ENCODE data around the gene GRIK2.
"Not testable (repeated sequence)": the region's sequence is repeated elsewhere in the genome, so short reads cannot be mapped to it uniquely, and the experiment has no call there.

GRIK2 gene

GRCh38 chr6:101393251-101393828 is at the start of gene GRIK2:
Gene GRIK2, plus strand, starts transcription at chr6:101393708.
- no peak for DNase-seq (ENCODE audit: low read depth, low spot score)

GRCh38 chr6:101344885-101345284 is 48.6 kb upstream of the GRIK2 start:
- no peak for DNase-seq (ENCODE audit: low read depth, low spot score)

GRCh38 chr6:101348816-101349215 is 44.7 kb upstream of the GRIK2 start:
- DNase-seq (ENCODE audit: low read depth, low spot score): no peak

GRCh38 chr6:101350631-101351030 is 42.9 kb upstream of the GRIK2 start:
- not testable (repeated sequence) for DNase-seq (ENCODE audit: low read depth, low spot score)

DNA sequence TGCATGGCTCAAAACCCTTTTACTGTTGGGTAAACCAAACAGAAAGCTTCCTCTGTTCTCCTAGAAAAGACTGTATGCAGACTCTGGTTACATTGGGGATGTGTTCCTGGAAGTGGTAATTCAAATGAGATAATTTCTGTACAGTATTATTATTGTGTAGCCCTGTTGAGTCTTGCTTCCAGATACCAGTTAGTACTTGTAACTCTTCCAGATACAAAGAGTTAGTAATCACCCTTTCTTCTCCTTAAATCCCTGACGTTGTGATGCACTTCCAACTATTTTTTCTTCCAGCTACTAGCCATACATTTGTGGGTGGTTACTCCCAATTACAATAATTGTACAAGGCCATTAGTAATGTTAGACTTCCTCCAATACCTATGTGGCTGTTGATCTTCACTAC is 42.3 kb upstream of the GRIK2 start:
- no peak for DNase-seq (ENCODE audit: low read depth, low spot score)

DNA sequence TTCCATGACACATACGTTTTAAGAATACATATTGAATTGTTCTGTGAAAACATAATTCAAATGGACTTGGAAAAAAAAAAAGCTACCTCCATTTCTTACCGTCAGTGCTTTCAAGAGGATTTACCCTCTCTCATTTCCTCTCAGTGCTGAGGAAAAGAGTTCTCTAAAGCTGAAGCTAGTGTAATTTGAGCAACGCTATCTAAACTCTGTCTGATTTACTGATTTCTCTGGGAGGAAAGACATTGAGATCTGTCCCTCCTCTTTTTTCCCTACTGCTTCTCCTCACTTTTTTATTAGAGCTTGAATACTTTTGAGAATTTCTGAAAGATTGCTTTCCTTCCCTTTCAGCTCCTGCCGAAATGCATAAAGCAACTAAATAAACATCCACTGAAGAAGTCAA is 41.2 kb upstream of the GRIK2 start:
- no peak for DNase-seq (ENCODE audit: low read depth, low spot score)

- DNase-seq (ENCODE audit: low read depth, low spot score): no peak
These were observed 28.3 kb upstream of the GRIK2 start for GRCh38 chr6:101365181-101365580.

- no peak for DNase-seq (ENCODE audit: low read depth, low spot score)
These were observed 13.6 kb upstream of the GRIK2 start for GRCh38 chr6:101379926-101380325.

- DNase-seq (ENCODE audit: low read depth, low spot score): no peak
These were observed 12.4 kb upstream of the GRIK2 start for GRCh38 chr6:101380897-101381630.

- DNase-seq (ENCODE audit: low read depth, low spot score): not testable (repeated sequence)
These were observed 9.8 kb upstream of the GRIK2 start for GRCh38 chr6:101383747-101384146.

DNA sequence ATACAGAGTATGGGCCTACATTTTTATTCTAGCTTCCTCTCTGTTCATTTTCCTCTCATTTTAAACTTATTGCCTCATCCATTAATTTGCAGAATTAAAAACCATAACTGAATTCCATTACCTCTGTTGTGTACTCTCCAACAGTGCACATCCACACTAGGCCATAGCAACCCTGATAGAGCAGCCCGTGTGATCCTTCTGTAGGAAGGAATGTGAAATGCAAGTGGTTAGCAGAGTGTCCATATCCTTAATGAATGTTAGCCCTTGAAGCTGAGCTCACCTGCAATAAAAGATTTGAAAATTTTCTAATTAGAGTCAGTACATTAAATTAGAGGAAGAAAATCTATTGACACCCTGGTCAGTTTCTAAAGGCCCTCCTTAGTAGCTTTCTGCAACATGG is 6.5 kb upstream of the GRIK2 start:
- DNase-seq (ENCODE audit: low read depth, low spot score): no peak

- DNase-seq (ENCODE audit: low read depth, low spot score): no peak
These were observed 1.5 kb upstream of the GRIK2 start for GRCh38 chr6:101391772-101392585.

DNA sequence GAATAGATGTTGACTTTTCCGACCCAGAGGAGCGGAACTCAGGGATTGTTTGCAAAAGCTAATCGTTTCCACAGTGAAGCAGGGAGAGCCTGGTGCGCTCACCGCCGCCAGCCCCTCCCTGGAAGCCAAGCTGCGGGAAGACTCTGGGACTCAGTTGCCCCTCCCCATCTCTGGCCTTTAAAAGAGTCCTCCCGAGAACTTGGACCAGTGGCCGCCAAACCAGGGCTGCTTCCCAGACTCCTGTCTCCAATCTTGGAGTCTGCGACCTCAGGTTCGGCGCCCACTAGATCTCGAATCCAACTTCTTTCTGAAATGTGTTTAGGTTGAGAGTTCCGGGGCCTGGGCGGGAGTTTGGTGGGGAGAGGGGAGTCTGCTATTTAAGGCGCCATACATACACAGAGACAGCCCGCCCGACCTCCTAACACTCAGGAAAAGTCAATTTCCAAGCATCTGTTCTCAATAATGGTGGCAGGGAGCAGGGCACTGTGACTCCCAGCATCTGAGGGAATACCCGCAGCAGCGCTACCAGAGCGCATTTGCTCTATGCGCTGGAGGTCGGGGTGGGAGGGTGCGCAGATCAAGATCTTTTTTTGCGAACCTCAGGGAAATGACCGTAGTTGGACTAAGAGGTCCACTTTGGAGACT is 800 bp upstream of the GRIK2 start:
- no peak for DNase-seq (ENCODE audit: low read depth, low spot score)

DNA sequence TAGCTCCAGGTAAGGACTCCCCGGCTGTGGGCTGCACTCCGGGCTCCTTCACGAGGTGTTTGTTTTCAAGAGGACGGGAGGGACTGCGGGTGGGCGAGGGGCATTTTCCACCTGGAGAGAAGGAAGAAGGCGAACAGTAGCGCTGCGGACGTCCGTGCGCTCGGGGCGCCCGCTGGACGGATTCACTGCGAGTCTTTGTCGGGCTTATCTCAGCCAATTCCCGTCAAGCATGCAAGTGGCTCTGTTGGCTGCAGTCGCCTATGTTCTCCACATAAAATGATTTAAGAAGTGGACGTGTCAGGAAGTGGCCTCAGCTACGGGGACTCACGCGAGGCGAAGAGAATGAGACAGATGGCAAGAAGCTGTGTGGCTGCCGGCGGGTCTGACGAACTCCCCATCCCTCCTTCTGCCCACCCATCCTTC is 332 bp downstream of the GRIK2 start:
- DNase-seq (ENCODE audit: low read depth, low spot score): no peak

GRCh38 chr6:101394936-101395335 is 1.4 kb downstream of the GRIK2 start:
- DNase-seq (ENCODE audit: low read depth, low spot score): no peak

GRCh38 chr6:101395345-101395744 is 1.8 kb downstream of the GRIK2 start:
- DNase-seq (ENCODE audit: low read depth, low spot score): no peak

DNA sequence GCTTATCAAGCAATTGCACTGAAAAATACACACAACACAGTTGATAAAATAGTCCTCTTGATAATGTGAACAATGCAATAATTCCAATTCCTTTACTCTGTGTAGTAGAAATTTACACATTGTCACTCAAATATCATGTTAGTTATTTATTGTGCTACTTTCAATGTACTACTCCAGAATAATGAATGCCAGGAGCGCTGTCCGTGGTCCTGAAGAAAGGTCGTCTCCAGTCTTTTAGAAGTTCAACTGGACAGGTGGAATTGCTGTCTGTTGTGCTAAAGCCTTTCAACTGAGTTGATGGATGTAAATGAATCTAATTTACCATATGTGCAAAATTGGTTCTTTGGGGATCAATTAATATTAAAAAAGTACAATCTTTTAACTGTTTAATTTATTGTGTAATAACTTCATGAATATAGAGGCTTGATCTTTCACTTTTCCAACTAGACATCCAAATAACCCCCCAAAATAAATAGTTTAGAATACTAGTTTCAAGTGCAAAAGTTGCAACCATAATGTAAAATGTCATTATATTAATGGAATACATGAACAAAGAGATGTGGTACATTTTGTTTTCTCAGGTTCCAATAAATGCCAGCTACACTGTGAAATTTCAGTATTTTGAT is 3.2 kb downstream of the GRIK2 start:
- DNase-seq (ENCODE audit: low read depth, low spot score): no peak

DNA sequence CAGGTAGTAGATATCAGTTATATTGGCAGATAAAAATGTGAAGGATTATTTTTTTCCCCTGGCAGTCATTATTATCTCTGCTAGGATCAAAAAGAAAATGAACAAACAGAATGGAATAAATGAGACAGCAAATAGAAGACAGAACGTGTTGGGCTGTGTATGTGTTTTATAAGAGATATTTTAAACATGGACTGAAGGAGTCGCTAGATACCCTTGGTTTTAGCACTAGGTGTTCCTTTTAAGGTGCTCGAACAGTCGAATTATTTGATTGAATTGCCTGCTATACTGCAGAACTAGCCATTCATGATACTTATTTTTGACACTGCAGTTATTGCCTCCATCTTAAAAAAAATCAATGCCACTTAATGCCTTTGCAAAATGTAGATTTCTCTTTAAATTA is 3.7 kb downstream of the GRIK2 start:
- DNase-seq (ENCODE audit: low read depth, low spot score): no peak

- no peak for DNase-seq (ENCODE audit: low read depth, low spot score)
These were observed 5.5 kb downstream of the GRIK2 start for GRCh38 chr6:101398716-101399615.

- no peak for DNase-seq (ENCODE audit: low read depth, low spot score)
These were observed 6.2 kb downstream of the GRIK2 start for GRCh38 chr6:101399616-101400162.
